Uterus (tissue), 2 donors: ENCODE measurements around the gene ATP9B.

Experiments
- POLR2A ChIP-seq, 2 donors: fragments of 450-650 bp; IDR thresholded peaks; one replicate each; pipeline ENCODE4 v1.6.1; 2016; ENCODE audit warnings: antibody characterized with exemption in 2 of 2, mild to moderate bottlenecking in 1 of 2, moderate library complexity in 1 of 2
- TF ChIP-seq, protein P1 (sequence below), 4 experiments: fragments of 200-600 bp in 2 of 4; fragments of 450-650 bp in 2 of 4; sonication (generic) in 2 of 4; IDR thresholded peaks; one replicate each; pipeline ENCODE4 v1.5.1; 2016 to 2019; ENCODE audit warnings: antibody characterized with exemption in 4 of 4, mild to moderate bottlenecking in 2 of 4, moderate library complexity in 1 of 4

DNA sequence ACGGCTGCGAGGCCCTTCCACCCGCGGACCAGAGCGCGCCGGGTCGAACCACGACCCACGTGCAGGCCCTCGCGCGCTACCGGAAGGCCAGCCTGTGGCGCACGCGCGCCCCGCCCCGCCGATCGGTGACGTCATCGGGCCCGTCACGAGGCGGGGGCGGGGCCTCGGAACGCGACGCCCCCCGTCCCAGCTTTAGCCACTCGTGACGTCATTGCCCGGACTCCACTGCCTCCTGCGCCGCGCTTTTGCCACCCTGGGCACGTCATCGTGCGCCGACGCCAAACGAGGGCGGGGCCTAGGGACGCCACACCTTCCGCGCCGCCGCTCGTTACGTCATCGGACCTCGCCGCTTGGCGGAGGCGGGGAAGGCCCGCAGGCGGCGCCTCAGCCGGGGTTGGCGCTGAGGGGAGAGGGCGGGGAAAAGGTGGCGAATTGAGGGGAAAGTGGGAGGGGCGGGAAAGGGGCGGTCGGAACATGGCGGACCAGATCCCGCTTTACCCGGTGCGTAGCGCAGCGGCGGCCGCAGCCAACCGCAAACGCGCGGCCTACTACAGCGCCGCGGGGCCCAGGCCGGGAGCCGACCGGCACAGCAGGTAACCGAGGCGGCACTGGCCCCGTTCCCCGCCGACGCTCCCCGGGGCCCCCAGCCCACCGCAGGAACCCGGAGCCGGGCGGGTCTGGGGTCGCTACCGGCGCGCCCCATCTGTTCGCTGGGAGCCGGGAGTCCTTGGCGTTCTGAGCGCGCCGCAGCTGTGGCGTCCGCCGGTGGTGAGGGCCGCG lies at the start of gene ATP9B:
- TF ChIP-seq, protein P1, sequence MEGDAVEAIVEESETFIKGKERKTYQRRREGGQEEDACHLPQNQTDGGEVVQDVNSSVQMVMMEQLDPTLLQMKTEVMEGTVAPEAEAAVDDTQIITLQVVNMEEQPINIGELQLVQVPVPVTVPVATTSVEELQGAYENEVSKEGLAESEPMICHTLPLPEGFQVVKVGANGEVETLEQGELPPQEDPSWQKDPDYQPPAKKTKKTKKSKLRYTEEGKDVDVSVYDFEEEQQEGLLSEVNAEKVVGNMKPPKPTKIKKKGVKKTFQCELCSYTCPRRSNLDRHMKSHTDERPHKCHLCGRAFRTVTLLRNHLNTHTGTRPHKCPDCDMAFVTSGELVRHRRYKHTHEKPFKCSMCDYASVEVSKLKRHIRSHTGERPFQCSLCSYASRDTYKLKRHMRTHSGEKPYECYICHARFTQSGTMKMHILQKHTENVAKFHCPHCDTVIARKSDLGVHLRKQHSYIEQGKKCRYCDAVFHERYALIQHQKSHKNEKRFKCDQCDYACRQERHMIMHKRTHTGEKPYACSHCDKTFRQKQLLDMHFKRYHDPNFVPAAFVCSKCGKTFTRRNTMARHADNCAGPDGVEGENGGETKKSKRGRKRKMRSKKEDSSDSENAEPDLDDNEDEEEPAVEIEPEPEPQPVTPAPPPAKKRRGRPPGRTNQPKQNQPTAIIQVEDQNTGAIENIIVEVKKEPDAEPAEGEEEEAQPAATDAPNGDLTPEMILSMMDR (IDR thresholded peaks at IDR 0.05): peak in 2 of 4 experiments; percentile 41 to 44
- TF ChIP-seq POLR2A (IDR thresholded peaks at IDR 0.05): peak; percentile 35 to 79
